Tibial nerve (tissue), 4 donors: ENCODE data around the gene CFAP410.
"Not testable (repeated sequence)": the region's sequence is repeated elsewhere in the genome, so short reads cannot be mapped to it uniquely, and the experiment has no call there.

ENCODE experiments used
- EP300 ChIP-seq, 2 donors: sonication (generic); formaldehyde crosslinking; IDR thresholded peaks; one replicate each; pipeline ENCODE4 v1.6.1; 2017; ENCODE audit warnings: antibody characterized with exemption in 2 of 2, mild to moderate bottlenecking in 1 of 2
- TF ChIP-seq, protein P1 (sequence below), 5 experiments: fragments of 200-600 bp in 3 of 5; fragments of 450-650 bp in 2 of 5; sonication (generic) in 3 of 5; IDR thresholded peaks; one replicate each; pipeline ENCODE4 v1.5.1; 2016 to 2019; ENCODE audit warnings: antibody characterized with exemption in 5 of 5, mild to moderate bottlenecking in 3 of 5, moderate library complexity in 2 of 5

DNA sequence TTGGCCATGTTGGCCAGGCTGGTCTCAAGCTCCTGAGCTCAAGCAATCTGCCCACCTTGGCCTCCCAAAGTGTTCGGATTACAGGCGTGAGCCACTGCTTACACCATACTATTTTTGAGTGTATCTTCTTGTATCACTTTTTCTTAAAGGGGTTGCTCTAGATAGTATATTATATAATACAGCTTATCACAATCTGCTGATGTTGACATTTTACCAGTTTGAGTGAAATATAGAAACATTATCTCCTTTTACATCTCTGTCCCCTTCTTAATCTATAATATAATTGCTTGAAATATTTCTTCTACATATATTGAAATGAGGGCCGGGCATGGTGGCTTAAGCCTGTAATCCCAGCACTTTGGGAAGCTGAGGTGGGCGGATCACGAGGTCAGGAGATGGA, 22.7 kb upstream of the CFAP410 start:
- TF ChIP-seq, protein P1, sequence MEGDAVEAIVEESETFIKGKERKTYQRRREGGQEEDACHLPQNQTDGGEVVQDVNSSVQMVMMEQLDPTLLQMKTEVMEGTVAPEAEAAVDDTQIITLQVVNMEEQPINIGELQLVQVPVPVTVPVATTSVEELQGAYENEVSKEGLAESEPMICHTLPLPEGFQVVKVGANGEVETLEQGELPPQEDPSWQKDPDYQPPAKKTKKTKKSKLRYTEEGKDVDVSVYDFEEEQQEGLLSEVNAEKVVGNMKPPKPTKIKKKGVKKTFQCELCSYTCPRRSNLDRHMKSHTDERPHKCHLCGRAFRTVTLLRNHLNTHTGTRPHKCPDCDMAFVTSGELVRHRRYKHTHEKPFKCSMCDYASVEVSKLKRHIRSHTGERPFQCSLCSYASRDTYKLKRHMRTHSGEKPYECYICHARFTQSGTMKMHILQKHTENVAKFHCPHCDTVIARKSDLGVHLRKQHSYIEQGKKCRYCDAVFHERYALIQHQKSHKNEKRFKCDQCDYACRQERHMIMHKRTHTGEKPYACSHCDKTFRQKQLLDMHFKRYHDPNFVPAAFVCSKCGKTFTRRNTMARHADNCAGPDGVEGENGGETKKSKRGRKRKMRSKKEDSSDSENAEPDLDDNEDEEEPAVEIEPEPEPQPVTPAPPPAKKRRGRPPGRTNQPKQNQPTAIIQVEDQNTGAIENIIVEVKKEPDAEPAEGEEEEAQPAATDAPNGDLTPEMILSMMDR (IDR thresholded peaks at IDR 0.05): not testable (repeated sequence)
- not testable (repeated sequence) for TF ChIP-seq EP300 (IDR thresholded peaks at IDR 0.05)
